ENCODE measurements around the gene PAM. TPM values are rescaled to one million over a fixed set of nuclear protein-coding genes. Genes with fewer than 3 reads are reported as not detected.

PAM gene
- total RNA-seq, 1 experiment from 2014 or later, result 131 TPM

- H3K4me1 ChIP-seq (ENCODE audit: control insufficient read depth, insufficient read depth, low read length), result 0 out of 2 replicates have a peak, but pooled peaks cover 2% of the 10 kb centered on the region
- BruUV-seq (replicated peaks), result no TSS peak
- TF ChIP-seq CTCF (IDR thresholded peaks at IDR 0.05), result no peak
- TF ChIP-seq, protein P1, sequence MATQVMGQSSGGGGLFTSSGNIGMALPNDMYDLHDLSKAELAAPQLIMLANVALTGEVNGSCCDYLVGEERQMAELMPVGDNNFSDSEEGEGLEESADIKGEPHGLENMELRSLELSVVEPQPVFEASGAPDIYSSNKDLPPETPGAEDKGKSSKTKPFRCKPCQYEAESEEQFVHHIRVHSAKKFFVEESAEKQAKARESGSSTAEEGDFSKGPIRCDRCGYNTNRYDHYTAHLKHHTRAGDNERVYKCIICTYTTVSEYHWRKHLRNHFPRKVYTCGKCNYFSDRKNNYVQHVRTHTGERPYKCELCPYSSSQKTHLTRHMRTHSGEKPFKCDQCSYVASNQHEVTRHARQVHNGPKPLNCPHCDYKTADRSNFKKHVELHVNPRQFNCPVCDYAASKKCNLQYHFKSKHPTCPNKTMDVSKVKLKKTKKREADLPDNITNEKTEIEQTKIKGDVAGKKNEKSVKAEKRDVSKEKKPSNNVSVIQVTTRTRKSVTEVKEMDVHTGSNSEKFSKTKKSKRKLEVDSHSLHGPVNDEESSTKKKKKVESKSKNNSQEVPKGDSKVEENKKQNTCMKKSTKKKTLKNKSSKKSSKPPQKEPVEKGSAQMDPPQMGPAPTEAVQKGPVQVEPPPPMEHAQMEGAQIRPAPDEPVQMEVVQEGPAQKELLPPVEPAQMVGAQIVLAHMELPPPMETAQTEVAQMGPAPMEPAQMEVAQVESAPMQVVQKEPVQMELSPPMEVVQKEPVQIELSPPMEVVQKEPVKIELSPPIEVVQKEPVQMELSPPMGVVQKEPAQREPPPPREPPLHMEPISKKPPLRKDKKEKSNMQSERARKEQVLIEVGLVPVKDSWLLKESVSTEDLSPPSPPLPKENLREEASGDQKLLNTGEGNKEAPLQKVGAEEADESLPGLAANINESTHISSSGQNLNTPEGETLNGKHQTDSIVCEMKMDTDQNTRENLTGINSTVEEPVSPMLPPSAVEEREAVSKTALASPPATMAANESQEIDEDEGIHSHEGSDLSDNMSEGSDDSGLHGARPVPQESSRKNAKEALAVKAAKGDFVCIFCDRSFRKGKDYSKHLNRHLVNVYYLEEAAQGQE (IDR thresholded peaks at IDR 0.05; ENCODE audit: insufficient read depth in 1 of 2, low read depth in 2 of 2, low read length in 1 of 2), result no peak
- no peak for TF ChIP-seq TCF7L2 (IDR thresholded peaks at IDR 0.05; ENCODE audit: low read depth, low read length)
- TF ChIP-seq POLR2AphosphoS5 (IDR thresholded peaks at IDR 0.05; ENCODE audit: low read depth, low read length), result no peak
- no peak for TF ChIP-seq SIN3A (IDR thresholded peaks at IDR 0.05; ENCODE audit: borderline replicate concordance, insufficient read depth, low read depth, low read length)
- no peaks in the 10 kb centered on the region for H3K27me3 ChIP-seq (ENCODE audit: control insufficient read depth, insufficient read depth, low read length)
- ATAC-seq, result peak; percentile 80; the same call in 1 of the 2 replicates
- intact Hi-C loops (cut with micrococcal nuclease; ENCODE audit: unreplicated experiment) (no loop called here), in situ Hi-C loops (cut with HindIII; ENCODE audit: low pct_unique_long_range_greater_than_20kb, low sequenced_read_pairs) (no loop called here)
- ChIA-PET CTCF (no interaction called here), POLR2A (no interaction called here)
- no peak for DNase-seq (ENCODE audit: low read depth, low spot score)
- H3K9me3 ChIP-seq (ENCODE audit: control insufficient read depth, insufficient read depth, low read depth, low read length), result no peaks in the 10 kb centered on the region
- H3K36me3 ChIP-seq (ENCODE audit: control insufficient read depth, insufficient read depth, low read length), result no peaks in the 10 kb centered on the region
- H3K27ac ChIP-seq (ENCODE audit: low read length), result no peak overlapping the region
- H3K4me3 ChIP-seq (ENCODE audit: low read depth in 2 of 2, low read length in 2 of 2), result no peak overlapping the region
These were observed 103.7 kb downstream of the PAM start for GRCh38 chr5:102858808-102859207.

- no peak for ATAC-seq
- no peak overlapping the region for H3K27ac ChIP-seq (ENCODE audit: low read length)
- no peaks in the 10 kb centered on the region for H3K36me3 ChIP-seq (ENCODE audit: control insufficient read depth, insufficient read depth, low read length)
- no peaks in the 10 kb centered on the region for H3K27me3 ChIP-seq (ENCODE audit: control insufficient read depth, insufficient read depth, low read length)
- H3K4me1 ChIP-seq (ENCODE audit: control insufficient read depth, insufficient read depth, low read length), result peaks cover 8% of the 10 kb centered on the region; the same call in 1 of the 2 replicates
- no peak for TF ChIP-seq SIN3A (IDR thresholded peaks at IDR 0.05; ENCODE audit: borderline replicate concordance, insufficient read depth, low read depth, low read length)
- TF ChIP-seq POLR2AphosphoS5 (IDR thresholded peaks at IDR 0.05; ENCODE audit: low read depth, low read length), result no peak
- no peak for TF ChIP-seq CTCF (IDR thresholded peaks at IDR 0.05)
- POLR2A ChIA-PET, result no interaction called here
- no peak for DNase-seq (ENCODE audit: low read depth, low spot score)
- intact Hi-C loops (cut with micrococcal nuclease; ENCODE audit: unreplicated experiment), result no loop called here
- H3K4me3 ChIP-seq (ENCODE audit: low read depth in 2 of 2, low read length in 2 of 2), result no peak overlapping the region
- in situ Hi-C loops (cut with HindIII; ENCODE audit: low pct_unique_long_range_greater_than_20kb, low sequenced_read_pairs), result no loop called here
- CTCF ChIA-PET, result no interaction called here
- H3K9me3 ChIP-seq (ENCODE audit: control insufficient read depth, insufficient read depth, low read depth, low read length), result no peaks in the 10 kb centered on the region
- BruUV-seq (replicated peaks), result no TSS peak
These were observed 104.9 kb downstream of the PAM start for GRCh38 chr5:102860035-102860434.

Measured in Panc1 (cell line).